ENCODE measurements around the gene R3HDM2. TPM values are rescaled to one million over a fixed set of nuclear protein-coding genes. Genes with fewer than 3 reads are reported as not detected.

Gene R3HDM2
- total RNA-seq, 1 experiment from 2014 or later = 45.4 TPM

- no peak for TF ChIP-seq SRF (IDR thresholded peaks at IDR 0.05; ENCODE audit: low read depth)
Measured at GRCh38 chr12:57248934-57249742, 181.7 kb downstream of the R3HDM2 start (continued).

- intact Hi-C loops (cut with micrococcal nuclease) = loop anchor here (10.0 kb wide), 1 partner anchor 122 kb away; the partner anchor contains the start of gene LRP1
- Histone ChIP-seq H3K4me2 (ENCODE audit: low read length) (no peak overlapping the region), H3K79me2 (ENCODE audit: insufficient read depth, low read length) (no peaks in the 10 kb centered on the region), H3K27ac (ENCODE audit: low read depth, low read length) (no peak overlapping the region), H3K9ac (ENCODE audit: low read length) (no peak overlapping the region), H2AFZ (ENCODE audit: low read depth, low read length, poor library complexity, severe bottlenecking) (no peak overlapping the region), H3K27me3 (ENCODE audit: insufficient read depth, low read length) (no peaks in the 10 kb centered on the region), H3K4me3 (replicated peaks in 1 of 2; ENCODE audit: low read depth in 1 of 2, low read length in 2 of 2) (no peak overlapping the region), H4K20me1 (ENCODE audit: insufficient read depth) (no peaks in the 10 kb centered on the region), H3K9me3 (ENCODE audit: control insufficient read depth in 1 of 2, insufficient read depth in 1 of 2, low read depth in 1 of 2, low read length in 2 of 2) (no peaks in the 10 kb centered on the region), H3K9me2 (ENCODE audit: insufficient read depth) (no peaks in the 10 kb centered on the region), H3K4me1 (ENCODE audit: control insufficient read depth in 1 of 2, insufficient read depth in 2 of 2, low read length in 2 of 2) (peaks cover 22 to 40% of the 10 kb centered on the region in 2 experiments), H3K36me3 (ENCODE audit: control insufficient read depth in 1 of 2, insufficient read depth in 2 of 2, low read length in 2 of 2) (no peaks in the 10 kb centered on the region)
- CTCF ChIA-PET = interaction anchor here (0.8 kb wide), 1 partner anchor 212 kb away, joined by 4 read pairs; the partner anchor contains the start of gene GLI1
- DNase-seq (ENCODE audit: low read depth, low spot score) = no peak
- RAD21 ChIA-PET (ENCODE audit: low non-redundant PET in 1 of 2, low total read pairs in 2 of 2, uncharacterized antibody in 2 of 2, unreplicated experiment in 2 of 2) = no interaction called here
- no peak for ATAC-seq
- POLR2A ChIA-PET = no interaction called here
- BruUV-seq (replicated peaks) = no TSS peak
- TF ChIP-seq ELF1 (IDR thresholded peaks at IDR 0.05; ENCODE audit: borderline replicate concordance, low read depth) (no peak), CTCF (IDR thresholded peaks at IDR 0.05 in 2 of 3, conservative IDR thresholded peaks at IDR 0.05 in 1 of 3; ENCODE audit: borderline replicate concordance in 1 of 3, insufficient read depth in 1 of 3, low read depth in 2 of 3, low read length in 2 of 3) (no peak), CBX3 (IDR thresholded peaks at IDR 0.05; ENCODE audit: low read depth) (no peak), EZH2 (IDR thresholded peaks at IDR 0.05) (no peak), CEBPB (IDR thresholded peaks at IDR 0.05; ENCODE audit: low read depth) (no peak), EZH2phosphoT487 (IDR thresholded peaks at IDR 0.05; ENCODE audit: borderline replicate concordance) (no peak)
Measured at GRCh38 chr12:57247041-57247440, 183.8 kb downstream of the R3HDM2 start.

Data from HCT116 (cell line).